Fibroblast of gingiva (primary cell): ENCODE measurements around the gene JMJD4.
A peak's percentile ranks its signal among the peaks of the same experiment; 100 is the strongest.

Source experiments
- DNase-seq: peaks from one replicate; pipeline ENCODE4 v3.0.0-alpha.2; 2011; ENCODE audit warnings: low read depth

The JMJD4 gene

GRCh38 chr1:227768640-227769039 lies 33.5 kb upstream of the JMJD4 start:
- DNase-seq, result no peak

GRCh38 chr1:227768125-227768439 lies 33.0 kb upstream of the JMJD4 start:
- DNase-seq, result no peak

GRCh38 chr1:227767401-227768124 lies 32.5 kb upstream of the JMJD4 start:
- DNase-seq, result no peak

- DNase-seq, result no peak
These were observed 31.7 kb upstream of the JMJD4 start for GRCh38 chr1:227766653-227767277.

GRCh38 chr1:227766015-227766634 lies 31.0 kb upstream of the JMJD4 start:
- no peak for DNase-seq

- no peak for DNase-seq
These were observed 30.3 kb upstream of the JMJD4 start for GRCh38 chr1:227765261-227766014.

GRCh38 chr1:227764019-227764391 lies 28.9 kb upstream of the JMJD4 start:
- DNase-seq, result peak; percentile 22

- no peak for DNase-seq
These were observed 28.3 kb upstream of the JMJD4 start for GRCh38 chr1:227763246-227764018.

GRCh38 chr1:227762231-227762911 lies 27.3 kb upstream of the JMJD4 start:
- DNase-seq, result peak; percentile 71

- DNase-seq, result no peak
These were observed 26.6 kb upstream of the JMJD4 start for GRCh38 chr1:227761621-227762230.

GRCh38 chr1:227760377-227760776 lies 25.3 kb upstream of the JMJD4 start:
- DNase-seq, result no peak

GRCh38 chr1:227759341-227760300 lies 24.5 kb upstream of the JMJD4 start:
- peak; percentile 95 for DNase-seq

GRCh38 chr1:227758366-227758765 lies 23.3 kb upstream of the JMJD4 start:
- no peak for DNase-seq

- no peak for DNase-seq
These were observed 22.7 kb upstream of the JMJD4 start for GRCh38 chr1:227757781-227758180.

GRCh38 chr1:227756172-227756959 lies 21.3 kb upstream of the JMJD4 start:
- no peak for DNase-seq

GRCh38 chr1:227754958-227755357 lies 19.9 kb upstream of the JMJD4 start:
- no peak for DNase-seq

- peak; percentile 80 for DNase-seq
These were observed 19.1 kb upstream of the JMJD4 start for GRCh38 chr1:227753999-227754711.
